PC-3 (cell line): ENCODE data around the gene CLECL1.

ENCODE experiments used
- EZH2 ChIP-seq: fragments of 300-600 bp; sonication (generic); IDR thresholded peaks from one replicate; pipeline ENCODE4 v1.6.1; 2017; ENCODE audit warnings: antibody characterized with exemption, mild to moderate bottlenecking, low read length; ENCODE audit not compliant: unreplicated experiment
- TF ChIP-seq, protein P1 (sequence below): fragments of 300-600 bp; sonication (generic); conservative IDR thresholded peaks from 2 replicates; pipeline ENCODE4 v1.5.1; 2017; ENCODE audit warnings: antibody characterized with exemption, low read depth, mild to moderate bottlenecking, low read length

DNA sequence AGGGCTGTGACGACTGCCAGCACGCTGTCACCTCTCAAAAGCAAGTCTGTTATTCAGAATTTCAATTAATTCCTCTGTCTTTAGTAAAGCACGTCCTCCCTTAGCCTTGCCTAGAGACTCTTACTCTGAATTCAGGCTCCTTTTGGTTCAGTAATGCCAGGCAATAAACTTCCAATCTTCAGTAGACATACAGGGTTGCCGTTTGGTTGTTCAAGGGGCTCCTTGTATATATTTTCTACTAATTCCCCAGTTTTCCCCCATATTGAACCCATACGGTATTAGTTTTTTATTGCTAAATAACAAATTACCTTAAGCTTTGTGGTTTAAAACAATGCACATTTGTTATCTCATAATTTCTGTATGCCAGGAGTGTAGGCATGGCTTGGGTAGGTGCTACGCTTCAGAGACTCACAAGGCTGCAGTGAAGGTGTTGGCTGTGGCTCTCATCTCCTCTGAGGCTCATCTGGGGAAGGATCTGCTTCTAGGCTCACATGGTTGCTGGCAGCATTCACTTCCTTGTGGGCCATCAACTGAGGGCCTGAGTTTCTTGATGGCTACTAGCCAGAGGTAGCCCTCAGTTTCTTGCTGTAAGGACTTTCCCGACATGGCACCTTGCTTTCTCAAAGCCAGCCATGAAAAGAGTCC, 7.3 kb upstream of the CLECL1 start:
- TF ChIP-seq, protein P1, sequence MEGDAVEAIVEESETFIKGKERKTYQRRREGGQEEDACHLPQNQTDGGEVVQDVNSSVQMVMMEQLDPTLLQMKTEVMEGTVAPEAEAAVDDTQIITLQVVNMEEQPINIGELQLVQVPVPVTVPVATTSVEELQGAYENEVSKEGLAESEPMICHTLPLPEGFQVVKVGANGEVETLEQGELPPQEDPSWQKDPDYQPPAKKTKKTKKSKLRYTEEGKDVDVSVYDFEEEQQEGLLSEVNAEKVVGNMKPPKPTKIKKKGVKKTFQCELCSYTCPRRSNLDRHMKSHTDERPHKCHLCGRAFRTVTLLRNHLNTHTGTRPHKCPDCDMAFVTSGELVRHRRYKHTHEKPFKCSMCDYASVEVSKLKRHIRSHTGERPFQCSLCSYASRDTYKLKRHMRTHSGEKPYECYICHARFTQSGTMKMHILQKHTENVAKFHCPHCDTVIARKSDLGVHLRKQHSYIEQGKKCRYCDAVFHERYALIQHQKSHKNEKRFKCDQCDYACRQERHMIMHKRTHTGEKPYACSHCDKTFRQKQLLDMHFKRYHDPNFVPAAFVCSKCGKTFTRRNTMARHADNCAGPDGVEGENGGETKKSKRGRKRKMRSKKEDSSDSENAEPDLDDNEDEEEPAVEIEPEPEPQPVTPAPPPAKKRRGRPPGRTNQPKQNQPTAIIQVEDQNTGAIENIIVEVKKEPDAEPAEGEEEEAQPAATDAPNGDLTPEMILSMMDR, result no peak
- TF ChIP-seq EZH2, result no peak
